ENCODE results near the gene KLF15. TPM values are rescaled to one million over a fixed set of nuclear protein-coding genes. Genes with fewer than 3 reads are reported as not detected.

Gene KLF15
- total and polyA plus RNA-seq, 2 experiments from 2014 or later = 1.8 to 16.7 TPM

GRCh38 chr3:126364130-126364695 lies 7.0 kb upstream of the KLF15 start:
- H3K79me2 ChIP-seq = no peaks in the 10 kb centered on the region
- no peak overlapping the region for H3K4me3 ChIP-seq
- H3K9me3 ChIP-seq (ENCODE audit: low read depth) = no peaks in the 10 kb centered on the region
- no peaks in the 10 kb centered on the region for H3K9me2 ChIP-seq (replicated peaks; ENCODE audit: insufficient read depth)
- no peak overlapping the region for H3K4me2 ChIP-seq
- H3K27ac ChIP-seq = no peak overlapping the region
- TF ChIP-seq EZH2phosphoT487 (IDR thresholded peaks at IDR 0.05; ENCODE audit: low read depth, severe bottlenecking, unreplicated experiment) = no peak
- TF ChIP-seq EZH2 (IDR thresholded peaks at IDR 0.05; ENCODE audit: borderline replicate concordance) = no peak
- TF ChIP-seq CTCF (IDR thresholded peaks at IDR 0.05; ENCODE audit: poor library complexity) = no peak
- no peaks in the 10 kb centered on the region for H3K36me3 ChIP-seq (replicated peaks; ENCODE audit: insufficient read depth, low read depth)
- H4K20me1 ChIP-seq (ENCODE audit: insufficient read depth, poor library complexity, severe bottlenecking) = no peaks in the 10 kb centered on the region
- H3K4me1 ChIP-seq (ENCODE audit: insufficient read depth) = peaks cover 3% of the 10 kb centered on the region
- peaks cover 18% of the 10 kb centered on the region for H3K27me3 ChIP-seq
- 90% methylated on average over 9 of the region's 9 CpGs for WGBS (ENCODE audit: low lambda C conversion rate, missing lambda C conversion rate)
- no peak overlapping the region for H2AFZ ChIP-seq
- no peak for DNase-seq (ENCODE audit: low spot score)

GRCh38 chr3:126361211-126361610 lies 4.0 kb upstream of the KLF15 start:
- Histone ChIP-seq H3K9me2 (replicated peaks; ENCODE audit: insufficient read depth) (no peaks in the 10 kb centered on the region), H3K27ac (no peak overlapping the region), H2AFZ (no peak overlapping the region), H3K4me3 (no peak overlapping the region), H3K4me2 (no peak overlapping the region), H3K27me3 (peaks cover 31% of the 10 kb centered on the region), H3K36me3 (replicated peaks; ENCODE audit: insufficient read depth, low read depth) (no peaks in the 10 kb centered on the region), H3K4me1 (ENCODE audit: insufficient read depth) (peaks cover 8% of the 10 kb centered on the region), H3K79me2 (no peaks in the 10 kb centered on the region), H3K9me3 (ENCODE audit: low read depth) (no peaks in the 10 kb centered on the region), H4K20me1 (ENCODE audit: insufficient read depth, poor library complexity, severe bottlenecking) (no peaks in the 10 kb centered on the region)
- no peak for DNase-seq (ENCODE audit: low spot score)
- 81% methylated on average over 9 of the region's 9 CpGs for WGBS (ENCODE audit: low lambda C conversion rate, missing lambda C conversion rate)
- no peak for TF ChIP-seq EZH2 (IDR thresholded peaks at IDR 0.05; ENCODE audit: borderline replicate concordance)
- no peak for TF ChIP-seq EZH2phosphoT487 (IDR thresholded peaks at IDR 0.05; ENCODE audit: low read depth, severe bottlenecking, unreplicated experiment)
- no peak for TF ChIP-seq CTCF (IDR thresholded peaks at IDR 0.05; ENCODE audit: poor library complexity)

- Histone ChIP-seq H3K79me2 (no peaks in the 10 kb centered on the region), H3K4me2 (no peak overlapping the region), H3K27ac (no peak overlapping the region), H3K4me1 (ENCODE audit: insufficient read depth) (peaks cover 8% of the 10 kb centered on the region), H3K9me3 (ENCODE audit: low read depth) (no peaks in the 10 kb centered on the region), H3K27me3 (peaks cover 31% of the 10 kb centered on the region), H3K9me2 (replicated peaks; ENCODE audit: insufficient read depth) (no peaks in the 10 kb centered on the region), H3K36me3 (replicated peaks; ENCODE audit: insufficient read depth, low read depth) (no peaks in the 10 kb centered on the region), H3K4me3 (no peak overlapping the region), H4K20me1 (ENCODE audit: insufficient read depth, poor library complexity, severe bottlenecking) (no peaks in the 10 kb centered on the region), H2AFZ (no peak overlapping the region)
- no peak for DNase-seq (ENCODE audit: low spot score)
- TF ChIP-seq EZH2phosphoT487 (IDR thresholded peaks at IDR 0.05; ENCODE audit: low read depth, severe bottlenecking, unreplicated experiment) = no peak
- TF ChIP-seq CTCF (IDR thresholded peaks at IDR 0.05; ENCODE audit: poor library complexity) = no peak
- WGBS (ENCODE audit: low lambda C conversion rate, missing lambda C conversion rate) = 85% methylated on average over 3 of the region's 3 CpGs
These were observed 3.5 kb upstream of the KLF15 start for GRCh38 chr3:126360714-126361060.

Measured in hepatocyte (in vitro differentiated cells).